HG02840 (cell line): ENCODE data around the gene TNS3.

Experiments used
- ATAC-seq: cut with Tn5 transposase; IDR thresholded peaks from one replicate; pipeline ENCODE4 v1.9.1; 2021; ENCODE audit warnings: mild to moderate bottlenecking, moderate library complexity, moderate number of reproducible peaks; ENCODE audit not compliant: unreplicated experiment, low FRiP score

The TNS3 gene

DNA sequence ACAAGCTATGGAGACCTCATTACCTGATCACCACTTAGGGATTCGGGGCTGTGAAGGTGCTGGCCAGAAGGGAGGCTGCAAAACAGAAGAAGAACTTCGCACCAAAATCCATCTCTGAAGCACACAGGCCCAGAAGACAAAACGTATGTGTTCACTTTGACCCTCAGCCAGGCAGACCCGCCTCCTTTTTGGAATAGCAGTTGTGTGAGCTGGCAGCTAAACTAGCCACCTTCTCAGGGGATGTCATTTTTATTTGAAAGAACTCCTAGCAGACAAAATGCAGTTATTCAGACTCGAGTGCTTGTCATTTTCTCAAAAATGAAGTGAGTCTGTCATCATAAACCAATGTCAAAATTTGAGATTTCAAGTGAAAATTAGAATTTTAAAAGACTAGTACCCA, 71.7 kb downstream of the TNS3 start:
- ATAC-seq, result no peak

DNA sequence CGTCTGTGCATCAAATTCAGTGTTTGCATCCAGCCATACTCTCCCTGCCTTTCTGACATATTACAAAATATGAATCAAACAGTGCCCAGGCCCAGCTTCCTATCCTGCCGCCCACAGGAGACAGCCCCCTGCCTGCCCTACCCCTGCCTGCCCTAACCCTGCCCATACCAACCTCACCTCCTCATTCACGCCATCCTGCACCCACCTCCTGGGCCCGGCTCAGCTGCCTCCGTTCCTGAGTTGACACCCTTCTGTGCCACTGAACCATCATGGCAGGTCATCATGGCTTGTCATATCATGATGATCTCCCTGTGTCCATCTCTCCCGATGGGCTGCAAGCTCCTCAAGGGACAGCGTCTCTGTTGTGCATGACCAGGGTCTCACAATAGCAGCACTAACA, 72.3 kb downstream of the TNS3 start:
- ATAC-seq, result no peak

DNA sequence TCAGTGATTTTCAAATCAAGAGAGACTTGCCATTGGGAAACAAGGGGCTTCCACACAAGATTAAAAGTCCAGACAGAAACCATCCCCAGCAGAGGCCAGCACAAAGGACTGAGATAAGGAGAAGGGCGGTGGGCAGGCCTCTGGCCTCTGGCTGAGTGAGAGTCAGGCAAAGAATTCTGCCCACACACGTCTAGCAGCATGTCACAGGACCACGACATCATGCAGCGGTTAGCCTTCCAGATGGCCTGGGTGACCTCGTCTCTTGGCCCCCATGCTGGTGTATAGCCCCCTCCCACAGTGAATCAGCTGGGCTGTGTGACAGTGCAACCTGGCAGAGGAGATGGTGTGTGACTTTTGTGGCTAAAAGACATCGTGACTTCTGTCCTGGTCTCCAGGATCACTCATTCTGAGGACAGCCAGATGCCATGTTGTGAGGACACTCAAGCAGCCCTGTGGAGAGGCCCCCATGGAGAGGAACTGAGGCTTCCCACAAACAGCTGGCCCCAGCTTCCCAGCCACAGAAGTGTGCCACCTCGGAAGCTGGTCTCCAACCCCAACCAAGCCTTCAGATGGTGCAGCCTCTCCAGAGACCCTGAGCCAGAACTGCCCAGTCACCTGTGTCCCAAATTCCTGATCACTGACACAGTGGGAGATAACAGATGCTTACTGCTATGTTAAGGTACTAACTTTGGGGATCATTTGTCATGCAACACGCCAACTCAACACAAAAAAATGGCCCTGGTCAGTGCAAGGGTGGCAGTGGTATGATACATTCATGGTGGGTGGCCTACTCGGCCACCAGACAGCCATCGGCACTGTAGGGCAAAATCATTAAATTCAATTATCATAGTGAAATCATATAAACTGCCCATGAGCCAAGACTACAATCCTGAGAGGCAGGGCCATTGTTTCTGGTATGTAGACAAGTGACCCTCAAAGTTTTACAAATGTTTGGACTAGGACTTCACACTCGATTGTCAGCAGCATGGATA, 73.2 kb downstream of the TNS3 start:
- ATAC-seq, result no peak

DNA sequence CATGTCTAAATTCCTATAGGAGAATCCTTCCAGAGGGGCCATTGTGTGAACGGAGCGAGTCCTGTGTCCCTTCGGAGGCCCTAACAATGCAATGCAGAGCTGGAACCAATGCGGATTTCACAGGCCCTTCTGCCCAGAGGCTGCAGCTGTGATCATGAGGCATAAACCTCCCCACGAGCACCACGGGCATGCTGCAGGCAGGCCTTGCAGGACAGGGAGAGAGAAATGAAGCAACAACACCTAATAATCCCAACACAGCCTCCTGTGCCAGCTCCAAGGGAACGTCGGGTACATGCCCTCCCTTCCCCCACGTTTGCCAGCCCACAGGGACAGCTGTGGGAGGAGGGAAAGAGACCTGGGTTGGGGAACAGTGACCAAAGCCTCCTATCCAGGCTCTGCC, 74.4 kb downstream of the TNS3 start:
- no peak for ATAC-seq

DNA sequence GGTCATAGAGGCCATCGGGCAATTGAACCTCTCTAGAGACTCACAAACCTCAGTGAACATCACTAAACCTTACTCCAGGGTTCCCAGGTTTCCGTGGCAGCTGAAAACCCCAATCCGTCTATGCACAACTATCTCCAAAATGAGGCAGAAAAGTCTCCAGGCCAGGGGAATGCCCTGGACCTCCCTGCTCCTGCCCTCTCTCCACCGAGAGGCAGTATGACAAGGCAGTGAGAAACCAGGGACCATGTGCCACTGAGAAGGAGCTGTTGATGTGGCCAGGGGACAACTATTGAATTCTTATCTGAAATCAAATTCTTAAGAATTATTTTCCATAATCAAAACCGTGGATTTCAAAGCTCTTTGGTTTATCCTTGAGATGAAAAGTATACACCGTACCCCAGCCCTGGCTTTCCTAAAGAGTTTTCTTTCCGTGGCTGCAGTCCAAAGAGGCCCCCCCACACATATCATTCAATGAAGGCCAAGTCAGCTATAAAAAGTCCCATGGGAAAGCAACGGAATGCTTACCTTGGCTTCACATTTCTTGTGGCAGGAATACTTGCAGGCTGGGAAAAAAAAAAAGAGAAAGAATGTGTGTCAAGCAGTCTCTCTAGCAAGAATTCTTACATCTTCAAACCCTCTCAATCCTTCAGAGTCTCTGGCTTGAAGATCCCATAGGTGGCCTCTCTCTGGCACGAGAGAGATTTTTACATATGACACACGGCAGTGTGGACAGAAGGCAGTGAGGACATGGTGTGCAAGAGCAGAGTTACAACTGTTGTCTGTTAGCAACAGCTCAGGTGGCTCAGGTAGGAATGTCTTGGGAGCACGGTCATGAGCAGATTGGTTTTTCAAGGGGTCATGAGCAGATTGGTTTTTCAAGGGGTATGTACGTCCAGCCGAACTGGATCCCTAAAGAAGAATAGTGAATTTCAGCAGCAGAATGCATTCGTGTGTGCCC, 75.2 kb downstream of the TNS3 start:
- no peak for ATAC-seq

DNA sequence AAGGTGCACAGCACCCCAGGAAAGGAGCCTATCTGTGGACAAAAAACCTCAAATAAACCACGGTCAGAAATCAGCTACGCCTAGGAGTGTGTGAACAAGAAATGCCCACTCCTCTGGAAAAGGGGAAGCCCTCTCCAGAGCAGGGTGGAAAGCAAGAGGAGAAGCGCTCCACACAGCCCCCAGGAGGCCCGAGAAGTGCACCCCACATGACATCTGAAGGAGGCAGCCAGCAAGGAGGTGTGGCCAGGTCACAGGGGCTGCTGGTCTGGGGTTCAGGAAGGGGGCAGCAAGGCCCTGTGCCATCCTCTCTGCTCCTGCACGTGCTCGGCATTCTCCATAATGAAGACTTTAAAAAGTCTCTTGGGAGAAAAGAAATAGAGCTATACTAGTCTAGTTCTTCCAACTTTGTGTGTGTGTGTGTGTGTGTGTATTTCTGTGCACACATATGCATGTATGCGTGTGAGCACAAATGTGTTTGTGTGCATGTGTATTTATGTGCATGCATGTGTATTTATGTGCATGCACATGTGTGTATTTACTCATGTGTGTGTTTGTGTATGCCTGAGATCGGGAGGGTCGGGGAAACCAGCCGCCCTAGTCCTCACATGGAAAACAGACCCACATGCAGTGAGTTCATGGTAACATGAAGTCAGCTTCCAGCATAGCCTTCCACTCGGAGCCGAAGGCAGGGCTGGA, 76.5 kb downstream of the TNS3 start:
- ATAC-seq, result no peak

DNA sequence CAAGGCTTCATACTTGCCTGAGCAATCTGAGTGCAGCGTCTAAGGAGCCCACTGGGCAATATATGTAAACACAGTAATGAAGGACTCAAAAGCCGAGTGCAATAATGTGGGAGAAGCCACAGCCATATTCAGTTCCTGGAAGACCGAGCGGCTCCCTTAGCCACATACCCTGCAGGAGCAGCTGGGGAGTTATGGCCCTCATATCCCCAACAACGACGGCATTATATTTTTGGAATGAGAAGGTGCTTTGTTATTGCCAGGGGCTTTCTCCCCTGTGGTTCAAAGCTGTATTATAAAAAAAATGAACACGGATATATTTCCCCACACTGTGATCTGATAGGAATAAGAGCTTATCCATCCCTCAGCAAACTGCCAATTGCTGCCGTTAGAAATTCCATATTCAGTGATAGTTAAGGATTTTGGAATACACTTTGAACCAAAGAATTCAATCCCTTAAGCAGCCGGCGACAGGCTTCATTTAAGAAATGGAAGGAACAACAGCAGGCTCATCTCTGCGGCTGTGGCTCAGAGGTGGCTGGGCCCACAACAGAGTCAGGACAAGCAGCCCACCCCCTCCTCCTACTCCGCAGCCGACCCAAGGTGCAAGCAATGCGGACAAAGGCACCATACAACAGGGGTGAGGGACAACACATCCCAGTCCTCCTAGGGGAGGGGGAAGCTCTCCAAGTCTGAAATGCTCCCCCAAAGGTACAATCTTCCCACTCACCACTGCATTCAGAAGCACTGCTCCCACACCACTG, 77.2 kb downstream of the TNS3 start:
- ATAC-seq, result no peak

DNA sequence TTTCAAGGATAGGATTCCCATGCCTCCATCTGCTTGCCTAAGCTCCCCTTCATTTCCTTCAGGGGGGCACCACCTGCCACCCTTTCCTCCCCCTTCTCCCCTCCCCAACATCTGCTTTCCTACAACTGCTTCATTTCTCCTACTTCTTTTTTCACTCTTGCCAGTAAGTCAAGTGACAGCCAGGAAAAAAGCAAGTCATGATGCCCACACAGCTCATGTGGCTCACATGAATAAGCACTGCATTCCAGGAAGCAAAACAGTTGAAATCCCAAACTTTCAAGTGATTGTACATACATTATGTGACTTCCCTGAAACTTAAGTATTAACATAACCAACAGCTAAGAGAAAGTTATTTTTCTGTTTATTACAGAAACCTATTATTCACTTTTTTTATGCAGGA, 78.6 kb downstream of the TNS3 start:
- no peak for ATAC-seq

GRCh38 chr7:47502240-47502877, 79.6 kb downstream of the TNS3 start:
- ATAC-seq, result no peak

GRCh38 chr7:47501406-47501805, 80.5 kb downstream of the TNS3 start:
- no peak for ATAC-seq

DNA sequence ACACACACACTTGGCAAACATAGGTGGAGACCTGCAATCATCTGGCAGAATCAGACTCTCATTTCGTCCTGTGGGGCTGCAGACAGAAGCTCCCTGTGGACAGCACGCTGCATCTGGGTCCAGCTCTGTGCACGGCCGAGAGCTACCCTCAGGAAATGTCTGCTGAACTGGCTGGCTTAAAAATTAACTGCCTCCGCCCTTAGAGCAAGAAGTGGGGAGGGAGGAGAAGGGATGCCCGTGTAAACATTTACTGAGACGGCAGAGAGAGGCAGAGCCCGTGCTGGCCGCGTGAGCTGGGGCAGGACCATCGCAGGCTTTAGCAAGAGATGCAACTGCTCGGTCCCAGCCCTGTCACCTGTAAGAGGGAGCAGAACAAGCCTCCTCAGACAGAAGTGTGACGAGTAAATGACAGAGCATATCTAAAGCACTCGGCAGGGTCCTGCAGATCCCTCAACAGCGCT, 81.8 kb downstream of the TNS3 start:
- no peak for ATAC-seq

DNA sequence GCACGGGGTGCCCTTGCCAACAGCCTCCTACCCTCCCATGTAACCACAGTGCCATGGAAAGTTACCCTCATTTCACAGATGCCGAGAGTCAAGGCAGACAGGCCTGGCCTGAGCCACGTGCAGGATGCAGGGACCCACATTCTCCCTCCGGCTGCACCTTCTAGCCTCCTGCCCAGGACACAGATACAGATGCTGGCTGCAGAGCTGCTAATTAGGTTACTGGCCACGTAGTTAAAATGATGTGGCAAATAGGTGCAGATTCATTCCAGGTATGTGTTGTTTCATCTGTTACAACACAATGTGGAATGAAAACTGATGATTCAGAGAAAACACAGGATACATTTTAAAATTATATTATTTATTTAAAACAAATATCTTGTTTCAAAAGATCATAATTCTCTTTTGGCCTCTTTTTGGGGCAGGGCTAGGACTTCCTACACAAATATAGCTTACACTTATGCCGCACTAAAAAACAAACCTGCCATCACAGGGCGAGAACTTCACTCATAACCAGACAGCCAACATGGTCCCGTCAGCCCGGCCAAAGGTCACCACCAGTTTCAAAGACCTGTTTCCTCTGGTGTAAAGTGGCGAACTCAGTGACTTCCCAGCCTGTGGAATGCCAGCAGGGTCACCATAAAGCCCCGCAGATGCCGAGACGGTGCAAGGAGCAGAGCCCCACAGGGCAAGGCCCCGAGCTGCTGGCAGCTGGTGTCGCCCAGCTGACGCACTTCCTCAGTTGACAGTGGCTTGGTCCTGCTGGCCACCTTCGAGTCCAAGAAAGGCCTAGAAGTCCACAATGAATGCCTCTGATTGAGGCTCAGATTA, 83.5 kb downstream of the TNS3 start:
- no peak for ATAC-seq

DNA sequence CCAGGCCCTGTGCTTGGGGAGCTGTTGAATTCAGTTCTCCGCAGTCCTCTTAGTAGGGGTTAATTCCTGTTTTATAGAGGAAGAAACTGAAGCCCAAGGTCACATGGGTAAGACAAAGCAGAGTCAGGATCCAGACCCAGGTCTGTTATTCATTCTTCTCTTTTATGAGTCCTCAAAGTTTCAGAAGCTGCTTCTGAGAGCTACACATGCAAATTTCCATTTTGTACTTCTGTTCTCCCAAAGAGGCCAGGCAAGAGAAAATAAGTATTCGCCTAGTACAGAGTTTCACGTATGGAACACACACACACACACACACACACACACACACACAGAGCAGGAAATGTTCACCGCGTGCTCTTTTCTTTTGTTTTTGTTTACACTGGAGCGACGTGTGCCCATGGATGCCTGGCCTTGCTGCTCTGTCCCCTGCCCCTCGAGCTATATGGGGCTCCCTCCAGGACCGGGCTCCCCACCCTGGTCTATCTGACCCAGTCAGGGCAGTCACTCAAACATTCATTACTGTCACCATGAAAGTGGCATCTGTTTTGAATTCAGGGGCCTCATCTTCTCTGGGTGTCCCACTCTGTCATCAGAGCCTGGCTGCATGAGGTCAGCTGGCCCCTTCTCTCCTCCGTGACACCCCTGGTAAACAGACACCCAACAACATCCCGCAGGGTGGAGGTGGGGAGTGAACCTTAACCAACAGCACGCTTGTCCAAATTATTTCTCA, 84.4 kb downstream of the TNS3 start:
- ATAC-seq, result peak; percentile 88

GRCh38 chr7:47496666-47497065, 85.2 kb downstream of the TNS3 start:
- ATAC-seq, result no peak

DNA sequence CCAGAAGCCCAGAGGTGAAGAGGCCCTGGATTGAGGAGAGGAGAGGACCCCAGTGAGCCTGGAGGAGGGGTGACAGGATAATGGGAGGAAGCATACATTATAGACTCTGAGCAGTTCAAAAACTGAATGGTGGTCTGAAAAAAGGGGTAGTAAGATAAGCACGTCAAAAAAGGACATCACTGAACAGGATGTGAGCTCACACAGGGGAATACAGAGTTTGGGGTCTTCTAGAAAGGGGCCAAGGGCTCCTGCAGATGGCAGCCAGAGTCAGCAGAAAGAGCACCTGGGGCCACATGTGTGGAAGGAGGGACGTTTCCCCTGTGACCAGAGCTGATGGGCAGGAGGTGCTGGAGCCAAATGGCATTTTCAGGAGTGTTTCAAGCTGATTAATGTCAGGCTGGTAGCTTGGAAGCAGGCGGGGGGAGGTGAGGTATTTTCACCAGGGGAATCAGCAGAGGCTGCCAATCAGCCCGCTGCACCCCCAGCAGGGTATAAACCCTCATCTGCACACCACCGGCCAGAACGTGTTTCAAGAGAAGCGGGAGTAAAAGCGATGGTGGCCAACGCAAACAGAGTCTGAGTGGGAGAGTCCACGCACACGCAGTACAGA, 85.8 kb downstream of the TNS3 start:
- no peak for ATAC-seq

DNA sequence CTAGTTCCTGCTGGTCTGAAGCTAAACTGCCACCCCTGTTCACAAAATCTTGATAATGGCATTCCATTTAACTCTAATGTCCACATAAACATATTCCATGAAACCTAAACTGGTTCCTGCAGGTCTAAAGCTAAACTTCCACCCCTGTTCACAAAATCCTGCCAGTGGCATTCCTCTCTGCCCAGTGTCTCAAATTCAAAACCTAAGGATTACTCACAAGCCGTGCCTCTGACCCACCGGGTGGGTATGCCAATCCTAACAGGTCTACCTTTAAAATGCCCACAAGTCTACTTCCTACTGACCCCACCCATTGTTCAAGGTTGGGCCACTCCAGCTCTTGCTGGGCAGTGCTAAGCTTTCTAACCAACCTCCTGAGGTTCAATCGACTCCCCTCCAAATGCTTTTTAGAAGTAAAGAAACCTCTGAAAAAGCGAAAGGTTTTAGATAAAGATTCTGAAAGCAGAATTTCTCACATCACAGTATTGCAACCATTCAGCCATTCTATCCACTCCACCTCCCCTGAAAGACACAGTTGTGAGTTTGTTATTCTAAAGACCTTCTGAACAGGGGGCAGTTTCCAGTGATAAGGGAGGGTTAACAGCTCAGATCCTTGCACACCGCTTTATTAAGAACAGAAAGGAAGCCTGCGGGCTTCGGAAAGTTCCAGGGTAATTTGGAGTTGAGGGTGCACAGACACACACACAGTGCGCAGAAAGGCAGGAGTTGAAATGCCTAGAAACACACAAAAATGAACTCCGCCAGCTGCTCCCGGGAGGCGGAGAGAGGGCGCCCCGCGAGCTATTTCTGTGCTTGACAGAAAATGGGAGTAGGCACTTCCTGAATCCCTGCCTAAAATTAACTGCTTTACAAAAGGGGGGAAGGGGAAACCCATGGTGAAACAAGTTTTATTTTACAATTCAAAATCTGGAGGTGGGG, 87.7 kb downstream of the TNS3 start:
- ATAC-seq, result no peak
